Activated CD4-positive, CD25-positive, alpha-beta regulatory T cell treated with anti-CD3 and anti-CD28 coated beads, Interleukin-2, amount 50 U/mL, for 72 hours (primary cell): ENCODE data around the gene NUTM2D.
"Not testable (repeated sequence)": the region's sequence is repeated elsewhere in the genome, so short reads cannot be mapped to it uniquely, and the experiment has no call there.

ENCODE experiments used
- DNase-seq: peaks from one replicate; pipeline ENCODE4 v3.0.0; 2021

The NUTM2D gene

GRCh38 chr10:87357444-87357843 lies at the start of gene NUTM2D:
Gene NUTM2D, plus strand, starts transcription at chr10:87357744. Its CDS starts 522 bp downstream, at chr10:87358266.
- not testable (repeated sequence) for DNase-seq

GRCh38 chr10:87308702-87309101 lies 48.8 kb upstream of the NUTM2D start:
- DNase-seq = not testable (repeated sequence)

GRCh38 chr10:87309657-87310056 lies 47.9 kb upstream of the NUTM2D start:
- DNase-seq = not testable (repeated sequence)

GRCh38 chr10:87311521-87311920 lies 46.0 kb upstream of the NUTM2D start:
- not testable (repeated sequence) for DNase-seq

- not testable (repeated sequence) for DNase-seq
These were observed 43.7 kb upstream of the NUTM2D start for GRCh38 chr10:87313649-87314359.

GRCh38 chr10:87314360-87314973 lies 43.1 kb upstream of the NUTM2D start:
- DNase-seq = not testable (repeated sequence)

GRCh38 chr10:87321505-87321904 lies 36.0 kb upstream of the NUTM2D start:
- DNase-seq = not testable (repeated sequence)

- DNase-seq = not testable (repeated sequence)
These were observed 33.0 kb upstream of the NUTM2D start for GRCh38 chr10:87324559-87324958.

- not testable (repeated sequence) for DNase-seq
These were observed 29.6 kb upstream of the NUTM2D start for GRCh38 chr10:87327958-87328357.

GRCh38 chr10:87329131-87329530 lies 28.4 kb upstream of the NUTM2D start:
- not testable (repeated sequence) for DNase-seq

- not testable (repeated sequence) for DNase-seq
These were observed 24.9 kb upstream of the NUTM2D start for GRCh38 chr10:87332687-87333086.

GRCh38 chr10:87340411-87340810 lies 17.1 kb upstream of the NUTM2D start:
- DNase-seq = not testable (repeated sequence)

GRCh38 chr10:87341546-87342142 lies 15.9 kb upstream of the NUTM2D start:
- not testable (repeated sequence) for DNase-seq

- peak; percentile 71 for DNase-seq
These were observed 15.3 kb upstream of the NUTM2D start for GRCh38 chr10:87342249-87342710.

GRCh38 chr10:87342711-87343258 lies 14.8 kb upstream of the NUTM2D start:
- DNase-seq = peak; percentile 79

- not testable (repeated sequence) for DNase-seq
These were observed 11.8 kb upstream of the NUTM2D start for GRCh38 chr10:87345743-87346142.

- DNase-seq = not testable (repeated sequence)
These were observed 7.4 kb upstream of the NUTM2D start for GRCh38 chr10:87350161-87350560.

GRCh38 chr10:87352825-87353224 lies 4.7 kb upstream of the NUTM2D start:
- DNase-seq = not testable (repeated sequence)

GRCh38 chr10:87355110-87355509 lies 2.4 kb upstream of the NUTM2D start:
- not testable (repeated sequence) for DNase-seq

- not testable (repeated sequence) for DNase-seq
These were observed 615 bp downstream of the NUTM2D start for GRCh38 chr10:87358159-87358558.

- not testable (repeated sequence) for DNase-seq
These were observed 12.1 kb downstream of the NUTM2D start for GRCh38 chr10:87369514-87370112.

GRCh38 chr10:87374091-87374490 lies 16.5 kb downstream of the NUTM2D start:
- not testable (repeated sequence) for DNase-seq

GRCh38 chr10:87379115-87379514 lies 21.6 kb downstream of the NUTM2D start:
- not testable (repeated sequence) for DNase-seq
